Fibroblast of mammary gland (primary cell): ENCODE data around the gene CENPP.

Source experiments
- DNase-seq: peaks from one replicate; pipeline ENCODE4 v3.0.0-alpha.2; 2010; ENCODE audit warnings: low read depth
- H3K4me3 ChIP-seq: 2 replicates; pipeline ENCODE4 v1.5.1; 2011; ENCODE audit warnings: low read depth, mild to moderate bottlenecking, low read length, moderate library complexity; ENCODE audit not compliant: control insufficient read depth
- CTCF ChIP-seq: conservative IDR thresholded peaks from 2 replicates; pipeline ENCODE4 v1.5.1; 2011; ENCODE audit warnings: low read depth, low read length, inconsistent platforms; ENCODE audit not compliant: control insufficient read depth, insufficient read depth

CENPP gene

GRCh38 chr9:92641092-92641809 is 315.5 kb downstream of the CENPP start:
- DNase-seq: no peak
- TF ChIP-seq CTCF: no peak
- H3K4me3 ChIP-seq: no peak overlapping the region

- H3K4me3 ChIP-seq: no peak overlapping the region
- no peak for TF ChIP-seq CTCF
- no peak for DNase-seq
These were observed 316.3 kb downstream of the CENPP start for GRCh38 chr9:92642041-92642451.

- DNase-seq: no peak
- no peak for TF ChIP-seq CTCF
- H3K4me3 ChIP-seq: no peak overlapping the region
These were observed 316.8 kb downstream of the CENPP start for GRCh38 chr9:92642564-92642963.

DNA sequence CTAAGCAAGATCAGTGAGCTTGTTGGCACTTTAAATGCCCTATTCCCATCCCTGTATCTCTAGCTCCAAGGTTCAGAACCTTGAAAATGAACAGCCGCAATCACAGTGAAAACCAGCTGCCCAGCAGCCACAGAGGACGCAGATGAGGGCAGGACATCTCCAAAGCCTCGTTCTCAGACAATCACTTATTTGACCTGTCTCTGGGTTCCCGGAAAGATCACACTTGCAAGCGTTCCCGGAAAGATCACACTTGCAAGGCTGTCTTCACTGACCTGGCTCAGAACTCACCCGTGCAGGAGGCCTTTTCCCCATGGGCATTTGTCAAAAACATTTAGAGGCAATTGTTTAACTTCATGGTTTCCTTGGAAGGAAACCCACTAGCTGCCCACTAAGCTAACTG is 318.5 kb downstream of the CENPP start:
- H3K4me3 ChIP-seq: no peak overlapping the region
- TF ChIP-seq CTCF: no peak
- no peak for DNase-seq

- H3K4me3 ChIP-seq: no peak overlapping the region
- TF ChIP-seq CTCF: no peak
- no peak for DNase-seq
These were observed 319.3 kb downstream of the CENPP start for GRCh38 chr9:92645041-92645440.

DNA sequence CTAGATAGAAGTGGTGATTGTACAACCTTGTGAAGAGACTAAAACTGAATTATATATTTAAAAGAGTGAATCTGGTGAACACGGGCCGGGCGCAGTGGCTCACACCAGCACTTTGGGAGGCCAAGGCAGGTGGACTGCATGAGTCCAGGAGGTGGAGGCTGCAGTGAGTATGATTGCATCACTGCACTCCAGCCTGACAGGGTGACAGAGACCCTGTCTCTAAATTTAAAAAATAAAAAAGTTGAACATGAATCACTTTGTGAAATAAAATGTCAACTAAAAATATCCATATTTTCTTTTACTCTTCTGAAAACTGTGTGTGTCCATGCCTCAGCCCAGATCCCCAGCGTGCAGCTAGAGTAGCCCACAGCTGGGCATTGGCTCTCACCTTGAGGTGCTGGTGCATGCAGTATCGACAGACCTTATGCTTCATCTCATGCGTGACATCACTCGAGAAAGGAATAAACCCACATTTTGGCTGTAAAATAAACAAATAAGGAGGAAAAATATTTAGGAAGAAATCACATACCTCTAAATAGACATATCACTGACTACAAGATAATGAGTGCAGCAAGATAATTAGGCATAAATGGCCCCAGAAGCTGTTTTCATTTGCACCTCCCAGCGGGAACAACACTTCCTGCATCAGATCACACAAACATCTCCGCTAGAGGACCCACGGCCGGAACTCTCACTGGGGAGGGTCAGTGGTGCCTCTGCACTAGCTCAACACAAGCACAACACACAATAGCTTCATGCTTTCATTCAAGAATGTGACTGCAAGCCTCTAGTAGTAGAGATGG is 322.1 kb downstream of the CENPP start:
- H3K4me3 ChIP-seq: no peak overlapping the region
- TF ChIP-seq CTCF: no peak
- DNase-seq: no peak
